Islet of Langerhans (tissue), 1 donor: Measurements from ENCODE around the gene RHBDL1.

Experiments
- FAIRE-seq: peaks from one replicate; lab custom pipeline; 2011; peaks lifted over from hg19 to GRCh38; lab: Jason Lieb, UNC

Gene RHBDL1

GRCh38 chr16:675884-676564 is 553 bp downstream of the RHBDL1 start:
- FAIRE-seq = no peak

- no peak for FAIRE-seq
Observed at GRCh38 chr16:676565-676902, 1.1 kb downstream of the RHBDL1 start.

GRCh38 chr16:676913-677312 is 1.4 kb downstream of the RHBDL1 start:
- no peak for FAIRE-seq

- no peak for FAIRE-seq
Observed at GRCh38 chr16:677316-678190, 2.1 kb downstream of the RHBDL1 start.

- no peak for FAIRE-seq
Observed at GRCh38 chr16:678209-678857, 2.9 kb downstream of the RHBDL1 start.

- no peak for FAIRE-seq
Observed at GRCh38 chr16:678858-679813, 3.7 kb downstream of the RHBDL1 start.

GRCh38 chr16:679814-680624 is 4.5 kb downstream of the RHBDL1 start, which contains the start of gene STUB1:
Gene STUB1, plus strand, starts transcription at chr16:680410. Its CDS starts 116 bp downstream, at chr16:680526.
- no peak for FAIRE-seq

GRCh38 chr16:680625-680945 is 5.1 kb downstream of the RHBDL1 start:
- FAIRE-seq = no peak

GRCh38 chr16:680967-681745 is 5.7 kb downstream of the RHBDL1 start:
- FAIRE-seq = no peak

- FAIRE-seq = no peak
Observed at GRCh38 chr16:681746-682427, 6.4 kb downstream of the RHBDL1 start.

- FAIRE-seq = no peak
Observed at GRCh38 chr16:682493-683395, 7.3 kb downstream of the RHBDL1 start.

- FAIRE-seq = no peak
Observed at GRCh38 chr16:683396-684070, 8.1 kb downstream of the RHBDL1 start.

GRCh38 chr16:684071-684794 is 8.8 kb downstream of the RHBDL1 start, which contains the start of gene JMJD8:
Gene JMJD8, minus strand, starts transcription at chr16:684334. Its CDS starts 15 bp downstream, at chr16:684319.
- no peak for FAIRE-seq

GRCh38 chr16:684961-685696 is 9.7 kb downstream of the RHBDL1 start:
- no peak for FAIRE-seq

- no peak for FAIRE-seq
Observed at GRCh38 chr16:685967-686366, 10.5 kb downstream of the RHBDL1 start.

- FAIRE-seq = no peak
Observed at GRCh38 chr16:686459-687260, 11.2 kb downstream of the RHBDL1 start.
